SJSA1 (cell line): Measurements from ENCODE around the gene SRSF6. TPM values are rescaled to one million over a fixed set of nuclear protein-coding genes. Genes with fewer than 3 reads are reported as not detected.

Experiments
- total RNA-seq: library from RNA; depleted of rRNA; stranded (reverse); fragments of >200 nt; shearing (Covaris generic); gene quantifications from 2 replicates; pipeline ENCODE4 v1.2.3, GENCODE V29; 2014; rRNA removed

Gene SRSF6
- total RNA-seq, 1 experiment from 2014 or later, result 44.3 TPM

Other genes with a start within 250 kb of the SRSF6 start
- not detected in 2 replicates for gene L3MBTL1, start 49.8 kb downstream of the SRSF6 start, total RNA-seq
- gene SGK2, start 101.1 kb downstream of the SRSF6 start, total RNA-seq, result not detected in 2 replicates
- gene IFT52, start 133.0 kb downstream of the SRSF6 start, total RNA-seq, result 32.5 and 34.7 TPM in 2 replicates
- 73.6 and 80.8 TPM in 2 replicates for gene MYBL2, start 209.2 kb downstream of the SRSF6 start, total RNA-seq